Measurements from ENCODE around the gene SYS1. TPM values are rescaled to one million over a fixed set of nuclear protein-coding genes. Genes with fewer than 3 reads are reported as not detected.

SYS1 gene
- total RNA-seq, 2 donors from 2014 or later, result 22.1 to 23.8 TPM

DNA sequence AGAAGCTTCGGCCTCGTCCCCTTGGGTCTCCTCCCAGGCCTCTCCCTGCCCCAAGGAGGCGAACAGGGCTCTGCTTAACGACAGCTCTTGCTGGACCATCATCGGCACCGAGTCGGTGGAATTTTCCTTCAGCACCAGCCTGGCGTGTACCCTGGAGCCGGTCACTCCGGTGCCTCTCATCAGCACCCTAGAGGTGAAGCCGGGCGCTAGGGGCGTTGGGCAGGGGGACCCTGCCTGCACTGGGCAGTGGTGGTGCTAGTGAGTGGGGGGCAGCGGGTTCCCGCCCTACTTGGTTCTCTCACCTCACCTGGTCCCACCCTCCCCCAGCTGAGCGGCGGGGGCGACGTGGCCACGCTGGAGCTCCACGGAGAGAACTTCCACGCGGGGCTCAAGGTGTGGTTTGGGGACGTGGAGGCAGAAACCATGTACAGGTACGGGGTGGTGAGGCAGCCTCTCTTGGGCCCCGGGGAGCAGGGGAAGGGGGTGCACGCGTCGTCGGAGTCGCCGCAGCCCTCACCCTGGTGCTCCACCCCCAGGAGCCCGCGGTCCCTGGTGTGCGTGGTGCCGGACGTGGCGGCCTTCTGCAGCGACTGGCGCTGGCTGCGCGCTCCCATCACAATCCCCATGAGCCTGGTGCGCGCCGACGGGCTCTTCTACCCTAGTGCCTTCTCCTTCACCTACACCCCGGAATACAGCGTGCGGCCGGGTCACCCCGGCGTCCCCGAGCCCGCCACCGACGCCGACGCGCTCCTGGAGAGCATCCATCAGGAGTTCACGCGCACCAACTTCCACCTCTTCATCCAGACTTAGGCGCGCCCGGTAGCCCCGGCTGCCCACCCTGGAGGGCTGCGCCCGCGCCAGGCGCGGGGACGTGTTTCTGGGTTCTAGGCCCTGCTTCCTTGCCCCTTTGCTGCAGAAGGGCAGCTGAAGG lies 46.5 kb upstream of the SYS1 start:
- DNase-seq, result no peak
- H3K27ac Mint-ChIP-seq, result no peak overlapping the region
- Histone ChIP-seq H3K4me1 (ENCODE audit: control insufficient read depth, insufficient read depth, low read length) (no peaks in the 10 kb centered on the region), H3K9me3 (ENCODE audit: control insufficient read depth, low read length) (no peaks in the 10 kb centered on the region), H3K9ac (ENCODE audit: extremely low read depth, low read length, poor library complexity, severe bottlenecking) (no peak overlapping the region), H3K27ac (ENCODE audit: low read depth, low read length) (no peak overlapping the region), H3K36me3 (ENCODE audit: control insufficient read depth, insufficient read depth, low read length) (no peaks in the 10 kb centered on the region), H3K4me3 (ENCODE audit: low read length) (no peak overlapping the region), H3K27me3 (ENCODE audit: control insufficient read depth, insufficient read depth, low read length, poor library complexity, severe bottlenecking) (no peaks in the 10 kb centered on the region)
- 96 to 97% methylated on average over 35 to 69 of the region's 71 CpGs for WGBS, 2 experiments (ENCODE audit: insufficient coverage in 1 of 2, insufficient read length in 1 of 2)
- peaks cover 16% of the 10 kb centered on the region for H3K27me3 Mint-ChIP-seq (ENCODE audit: insufficient read depth)
- H3K4me3 Mint-ChIP-seq, result no peak overlapping the region
- no peaks in the 10 kb centered on the region for H3K4me1 Mint-ChIP-seq
- no peak for TF ChIP-seq CTCF (conservative IDR thresholded peaks at IDR 0.05)
- H3K9me3 Mint-ChIP-seq, result no peaks in the 10 kb centered on the region
- H3K36me3 Mint-ChIP-seq (ENCODE audit: low read depth), result no peaks in the 10 kb centered on the region

DNA sequence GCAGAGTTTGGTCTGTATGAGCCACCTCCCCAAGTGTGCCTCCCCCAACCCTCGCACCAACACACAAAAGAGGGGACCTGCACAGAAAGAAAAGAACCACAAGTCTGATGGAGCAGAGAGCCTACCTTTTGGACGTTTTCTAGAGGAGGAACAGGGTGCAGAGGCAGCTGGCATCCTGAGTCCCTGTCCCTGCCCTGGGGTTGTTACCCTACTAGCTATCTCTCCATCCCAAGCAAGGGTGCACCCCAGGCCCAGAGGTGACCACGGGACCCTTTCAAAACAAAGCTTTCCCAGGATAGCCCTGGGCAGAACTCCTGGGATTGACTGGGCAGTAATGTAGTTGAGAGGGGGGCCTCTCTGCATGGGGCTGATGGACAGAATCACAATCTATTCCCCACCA lies 45.1 kb upstream of the SYS1 start:
- no peak overlapping the region for H3K4me3 Mint-ChIP-seq

GRCh38 chr20:45318386-45318939 lies 44.5 kb upstream of the SYS1 start:
- Mint-ChIP-seq H3K4me1 (peaks cover 5% of the 10 kb centered on the region), H3K9me3 (no peaks in the 10 kb centered on the region), H3K36me3 (ENCODE audit: low read depth) (no peaks in the 10 kb centered on the region), H3K4me3 (no peak overlapping the region), H3K27ac (no peak overlapping the region), H3K27me3 (ENCODE audit: insufficient read depth) (peaks cover 6% of the 10 kb centered on the region)
- no peak overlapping the region for H3K9ac ChIP-seq (ENCODE audit: extremely low read depth, low read length, poor library complexity, severe bottlenecking)
- DNase-seq, result no peak
- H3K4me1 ChIP-seq (ENCODE audit: control insufficient read depth, insufficient read depth, low read length), result no peaks in the 10 kb centered on the region
- no peaks in the 10 kb centered on the region for H3K27me3 ChIP-seq (ENCODE audit: control insufficient read depth, insufficient read depth, low read length, poor library complexity, severe bottlenecking)
- H3K9me3 ChIP-seq (ENCODE audit: control insufficient read depth, low read length), result no peaks in the 10 kb centered on the region
- no peak overlapping the region for H3K27ac ChIP-seq (ENCODE audit: low read depth, low read length)
- no peak overlapping the region for H3K4me3 ChIP-seq (ENCODE audit: low read length)
- no peak for TF ChIP-seq CTCF (conservative IDR thresholded peaks at IDR 0.05)
- H3K36me3 ChIP-seq (ENCODE audit: control insufficient read depth, insufficient read depth, low read length), result no peaks in the 10 kb centered on the region
- WGBS, 2 experiments (ENCODE audit: insufficient coverage in 1 of 2, insufficient read length in 1 of 2), result 89% methylated on average over 7 of the region's 7 CpGs; no CpG with 5 or more reads in 1 of the 2 experiments

More for the DNA sequence above, 45.1 kb upstream of the SYS1 start:
- Mint-ChIP-seq H3K27ac (no peak overlapping the region), H3K4me1 (peaks cover 1% of the 10 kb centered on the region), H3K36me3 (ENCODE audit: low read depth) (no peaks in the 10 kb centered on the region), H3K9me3 (no peaks in the 10 kb centered on the region), H3K27me3 (ENCODE audit: insufficient read depth) (peaks cover 6% of the 10 kb centered on the region)
- no peaks in the 10 kb centered on the region for H3K27me3 ChIP-seq (ENCODE audit: control insufficient read depth, insufficient read depth, low read length, poor library complexity, severe bottlenecking)
- H3K4me3 ChIP-seq (ENCODE audit: low read length), result no peak overlapping the region
- no peak for DNase-seq
- H3K27ac ChIP-seq (ENCODE audit: low read depth, low read length), result no peak overlapping the region
- no peaks in the 10 kb centered on the region for H3K36me3 ChIP-seq (ENCODE audit: control insufficient read depth, insufficient read depth, low read length)
- H3K4me1 ChIP-seq (ENCODE audit: control insufficient read depth, insufficient read depth, low read length), result no peaks in the 10 kb centered on the region
- TF ChIP-seq CTCF (conservative IDR thresholded peaks at IDR 0.05), result no peak
- no peak overlapping the region for H3K9ac ChIP-seq (ENCODE audit: extremely low read depth, low read length, poor library complexity, severe bottlenecking)
- 78 to 100% methylated on average over 1 to 3 of the region's 3 CpGs for WGBS, 2 experiments (ENCODE audit: insufficient coverage in 1 of 2, insufficient read length in 1 of 2)
- no peaks in the 10 kb centered on the region for H3K9me3 ChIP-seq (ENCODE audit: control insufficient read depth, low read length)
